MM.1S (cell line): ENCODE measurements around the gene ATG14.

Source experiments
- DNase-seq: peaks from one replicate; pipeline ENCODE4 v3.0.0-alpha.2; 2015
- H2AFZ ChIP-seq: fragments of 300-600 bp; sonication (generic); 2 replicates; pipeline ENCODE4 v1.6.0; 2016; ENCODE audit warnings: antibody characterized with exemption, low read length
- H3F3A ChIP-seq: fragments of 300-600 bp; sonication (generic); 2 replicates; pipeline ENCODE4 v1.6.1; 2016; ENCODE audit warnings: mild to moderate bottlenecking, antibody characterized with exemption, low read length, moderate library complexity, mixed read lengths; ENCODE audit not compliant: insufficient read depth
- H3K27ac ChIP-seq: fragments of 300-600 bp; sonication (generic); 2 replicates; pipeline ENCODE4 v1.5.1; 2016; ENCODE audit warnings: mild to moderate bottlenecking, low read length
- H3K27me3 ChIP-seq: fragments of 300-600 bp; sonication (generic); replicated peaks from 2 replicates; pipeline ENCODE4 v1.6.0; 2016; ENCODE audit warnings: low read length; ENCODE audit not compliant: insufficient read depth
- H3K36me3 ChIP-seq: fragments of 300-600 bp; sonication (generic); replicated peaks from 2 replicates; pipeline ENCODE4 v1.6.1; 2016; ENCODE audit warnings: mild to moderate bottlenecking, low read length, mixed read lengths; ENCODE audit not compliant: insufficient read depth
- H3K4me1 ChIP-seq: fragments of 300-600 bp; sonication (generic); 2 replicates; pipeline ENCODE4 v1.6.1; 2016; ENCODE audit warnings: low read length, mixed read lengths
- H3K4me2 ChIP-seq: fragments of 300-600 bp; sonication (generic); 2 replicates; pipeline ENCODE4 v1.6.0; 2016; ENCODE audit warnings: low read depth, low read length
- H3K4me3 ChIP-seq: fragments of 300-600 bp; sonication (generic); 2 replicates; pipeline ENCODE4 v1.5.1; 2016; ENCODE audit warnings: low read length, mixed read lengths
- H3K79me2 ChIP-seq: fragments of 300-600 bp; sonication (generic); 2 replicates; pipeline ENCODE4 v1.6.1; 2016; ENCODE audit warnings: mixed run types, low read length, mixed read lengths
- H3K9ac ChIP-seq: fragments of 300-600 bp; sonication (generic); 2 replicates; pipeline ENCODE4 v1.6.1; 2016; ENCODE audit warnings: low read length, mixed read lengths
- H3K9me2 ChIP-seq: fragments of 300-600 bp; sonication (generic); replicated peaks from 2 replicates; pipeline ENCODE4 v1.6.1; 2016; ENCODE audit warnings: mild to moderate bottlenecking, low read length, mixed read lengths; ENCODE audit not compliant: insufficient read depth
- H3K9me3 ChIP-seq: fragments of 300-600 bp; sonication (generic); replicated peaks from 2 replicates; pipeline ENCODE4 v1.6.1; 2016; ENCODE audit warnings: mild to moderate bottlenecking, low read length, mixed read lengths; ENCODE audit not compliant: insufficient read depth
- H4K20me1 ChIP-seq: fragments of 300-600 bp; sonication (generic); 2 replicates; pipeline ENCODE4 v1.6.1; 2016; ENCODE audit warnings: mild to moderate bottlenecking, low read length, moderate library complexity, mixed read lengths; ENCODE audit not compliant: insufficient read depth
- EZH2 ChIP-seq: fragments of 300-600 bp; sonication (generic); optimal IDR thresholded peaks from 2 replicates; pipeline ENCODE3; 2017; ENCODE audit warnings: low read depth, mild to moderate bottlenecking, antibody characterized with exemption, low read length, mixed read lengths
- EZH2phosphoT487 ChIP-seq: fragments of 300-600 bp; sonication (generic); IDR thresholded peaks from 2 replicates; pipeline ENCODE4 v1.6.1; 2018; ENCODE audit warnings: antibody characterized with exemption, low read length
- TF ChIP-seq, protein P1 (sequence below): fragments of 300-600 bp; sonication (generic); IDR thresholded peaks from 2 replicates; pipeline ENCODE4 v1.5.1; 2016; ENCODE audit warnings: antibody characterized with exemption, low read length, mixed read lengths

ATG14 gene

DNA sequence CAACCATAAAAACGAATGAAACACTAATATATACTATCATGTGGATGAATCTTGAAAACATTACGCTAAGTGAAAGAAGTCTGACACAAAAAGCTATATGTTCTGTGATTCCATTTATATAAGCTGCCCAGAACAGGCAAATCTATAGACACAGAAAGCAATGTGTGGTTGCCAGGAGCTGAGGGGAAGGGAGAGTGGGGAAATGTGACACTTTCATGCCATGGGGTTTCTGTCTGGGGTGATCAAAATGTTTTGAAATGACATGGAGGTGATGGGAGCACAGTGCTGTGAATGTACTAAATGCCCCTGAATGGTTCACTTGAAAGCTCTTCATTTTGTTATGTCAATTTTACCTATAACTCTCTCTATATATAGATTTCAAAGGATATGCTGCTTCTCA, 30.1 kb downstream of the ATG14 start:
- Histone ChIP-seq H3K27me3 (no peaks in the 10 kb centered on the region), H3K27ac (no peak overlapping the region), H3K4me2 (no peak overlapping the region), H3K9me3 (no peaks in the 10 kb centered on the region), H3F3A (no peaks in the 10 kb centered on the region), H3K79me2 (no peaks in the 10 kb centered on the region), H4K20me1 (no peaks in the 10 kb centered on the region), H2AFZ (no peak overlapping the region), H3K9me2 (no peaks in the 10 kb centered on the region), H3K9ac (no peak overlapping the region), H3K4me3 (no peak overlapping the region), H3K4me1 (no peaks in the 10 kb centered on the region), H3K36me3 (no peaks in the 10 kb centered on the region)
- no peak for TF ChIP-seq EZH2
- TF ChIP-seq, protein P1, sequence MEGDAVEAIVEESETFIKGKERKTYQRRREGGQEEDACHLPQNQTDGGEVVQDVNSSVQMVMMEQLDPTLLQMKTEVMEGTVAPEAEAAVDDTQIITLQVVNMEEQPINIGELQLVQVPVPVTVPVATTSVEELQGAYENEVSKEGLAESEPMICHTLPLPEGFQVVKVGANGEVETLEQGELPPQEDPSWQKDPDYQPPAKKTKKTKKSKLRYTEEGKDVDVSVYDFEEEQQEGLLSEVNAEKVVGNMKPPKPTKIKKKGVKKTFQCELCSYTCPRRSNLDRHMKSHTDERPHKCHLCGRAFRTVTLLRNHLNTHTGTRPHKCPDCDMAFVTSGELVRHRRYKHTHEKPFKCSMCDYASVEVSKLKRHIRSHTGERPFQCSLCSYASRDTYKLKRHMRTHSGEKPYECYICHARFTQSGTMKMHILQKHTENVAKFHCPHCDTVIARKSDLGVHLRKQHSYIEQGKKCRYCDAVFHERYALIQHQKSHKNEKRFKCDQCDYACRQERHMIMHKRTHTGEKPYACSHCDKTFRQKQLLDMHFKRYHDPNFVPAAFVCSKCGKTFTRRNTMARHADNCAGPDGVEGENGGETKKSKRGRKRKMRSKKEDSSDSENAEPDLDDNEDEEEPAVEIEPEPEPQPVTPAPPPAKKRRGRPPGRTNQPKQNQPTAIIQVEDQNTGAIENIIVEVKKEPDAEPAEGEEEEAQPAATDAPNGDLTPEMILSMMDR: no peak
- no peak for TF ChIP-seq EZH2phosphoT487
- no peak for DNase-seq

DNA sequence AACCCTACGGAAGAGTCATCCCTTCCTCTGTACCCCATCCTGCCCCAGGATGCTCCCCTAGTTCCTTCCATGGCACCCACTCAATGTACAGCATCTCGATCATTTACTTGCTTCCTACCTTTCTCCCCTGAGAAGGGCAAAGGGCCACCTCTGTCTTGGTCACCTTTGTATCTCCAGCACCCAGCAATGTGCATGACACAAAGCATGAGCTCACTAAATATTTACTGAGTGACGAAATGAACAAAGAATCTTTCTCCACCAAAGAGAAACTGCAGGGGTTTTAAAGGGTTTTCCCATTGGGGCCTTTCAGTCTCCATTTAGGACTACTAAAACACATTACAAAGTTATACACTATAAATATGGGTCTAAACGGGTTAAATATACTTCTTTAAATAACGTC, 30.6 kb downstream of the ATG14 start:
- H3K79me2 ChIP-seq: no peaks in the 10 kb centered on the region
- H3K9ac ChIP-seq: no peak overlapping the region
- H3F3A ChIP-seq: no peaks in the 10 kb centered on the region
- no peak overlapping the region for H2AFZ ChIP-seq
- no peak overlapping the region for H3K4me3 ChIP-seq
- no peak overlapping the region for H3K27ac ChIP-seq
- TF ChIP-seq EZH2phosphoT487 (no peak), EZH2 (no peak)
- TF ChIP-seq, protein P1: no peak
- no peaks in the 10 kb centered on the region for H3K27me3 ChIP-seq
- no peaks in the 10 kb centered on the region for H3K9me2 ChIP-seq
- H3K9me3 ChIP-seq: no peaks in the 10 kb centered on the region
- H4K20me1 ChIP-seq: no peaks in the 10 kb centered on the region
- H3K36me3 ChIP-seq: no peaks in the 10 kb centered on the region
- DNase-seq: no peak
- H3K4me2 ChIP-seq: no peak overlapping the region
- H3K4me1 ChIP-seq: no peaks in the 10 kb centered on the region

DNA sequence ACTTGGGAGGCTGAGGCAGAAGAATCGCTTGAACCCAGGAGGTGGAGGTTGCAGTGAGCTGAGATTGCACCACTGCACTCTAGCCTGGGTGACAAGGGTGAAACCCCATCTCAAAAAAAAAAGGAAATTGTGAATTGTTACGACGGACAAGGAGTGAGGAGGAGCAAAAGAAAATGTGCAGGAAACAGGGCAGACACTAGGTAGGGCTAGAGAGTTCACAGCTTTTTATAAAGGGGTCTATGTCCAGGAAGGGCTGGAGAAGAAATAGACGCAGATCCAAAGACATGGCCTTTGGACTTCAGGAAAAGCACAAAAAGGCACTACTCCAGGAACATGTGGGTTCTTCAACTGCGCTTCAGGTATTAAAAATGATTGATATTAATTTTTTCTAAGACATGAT, 34.4 kb downstream of the ATG14 start:
- no peaks in the 10 kb centered on the region for H3F3A ChIP-seq
- H2AFZ ChIP-seq: no peak overlapping the region
- H3K9me2 ChIP-seq: no peaks in the 10 kb centered on the region
- no peaks in the 10 kb centered on the region for H4K20me1 ChIP-seq
- H3K27me3 ChIP-seq: no peaks in the 10 kb centered on the region
- no peak for DNase-seq
- no peaks in the 10 kb centered on the region for H3K79me2 ChIP-seq
- H3K4me3 ChIP-seq: no peak overlapping the region
- H3K4me2 ChIP-seq: no peak overlapping the region
- no peak overlapping the region for H3K27ac ChIP-seq
- H3K9me3 ChIP-seq: no peaks in the 10 kb centered on the region
- no peaks in the 10 kb centered on the region for H3K36me3 ChIP-seq
- no peaks in the 10 kb centered on the region for H3K4me1 ChIP-seq
- no peak overlapping the region for H3K9ac ChIP-seq
- TF ChIP-seq EZH2phosphoT487 (no peak), EZH2 (no peak)
- TF ChIP-seq, protein P1: no peak
